GM20000 (cell line): ENCODE data around the gene PPP1R36.

Source experiments
- DNase-seq: peaks from one replicate; pipeline ENCODE4 v3.0.0; 2012; ENCODE audit warnings: low spot score
- TF ChIP-seq, protein P1 (sequence below): IDR thresholded peaks from 2 replicates; pipeline ENCODE4 v1.5.1; 2012; ENCODE audit warnings: mild to moderate bottlenecking, control low read depth; ENCODE audit errors: extremely low read depth, missing control alignments

PPP1R36 gene

DNA sequence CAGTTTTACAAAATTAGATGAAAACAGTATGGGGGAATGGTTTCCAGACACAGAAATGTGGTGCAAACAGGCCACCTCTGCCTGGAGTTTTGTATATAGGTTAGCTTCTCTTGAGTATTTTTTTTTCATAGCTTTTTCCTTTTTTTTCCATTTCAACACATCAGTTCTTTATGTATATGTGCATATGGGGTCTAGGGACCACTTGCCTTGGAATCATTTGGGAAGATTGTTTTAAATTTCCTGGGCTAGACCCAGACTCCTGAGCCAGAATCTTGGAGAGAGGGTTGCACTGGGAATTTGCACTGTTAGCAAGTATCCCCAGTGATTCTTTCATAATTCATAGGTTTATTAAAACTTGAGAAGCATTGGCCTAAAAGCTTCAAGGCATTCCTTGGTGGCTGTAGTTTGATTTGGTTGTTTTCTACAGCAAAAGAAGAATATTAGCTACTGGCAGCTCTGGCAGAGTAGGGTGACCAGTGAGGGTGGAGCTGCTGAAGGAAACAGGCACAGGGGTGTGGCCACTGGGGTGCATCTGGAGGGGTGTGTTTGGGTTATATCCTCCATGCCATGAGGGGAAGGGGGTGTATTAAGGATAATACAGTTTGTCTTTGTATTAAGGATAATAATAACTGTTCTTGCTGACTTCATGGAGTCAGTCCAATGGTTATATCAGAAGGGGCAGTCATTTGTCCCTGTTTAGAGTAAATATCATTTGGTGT is 22.8 kb downstream of the PPP1R36 start:
- TF ChIP-seq, protein P1, sequence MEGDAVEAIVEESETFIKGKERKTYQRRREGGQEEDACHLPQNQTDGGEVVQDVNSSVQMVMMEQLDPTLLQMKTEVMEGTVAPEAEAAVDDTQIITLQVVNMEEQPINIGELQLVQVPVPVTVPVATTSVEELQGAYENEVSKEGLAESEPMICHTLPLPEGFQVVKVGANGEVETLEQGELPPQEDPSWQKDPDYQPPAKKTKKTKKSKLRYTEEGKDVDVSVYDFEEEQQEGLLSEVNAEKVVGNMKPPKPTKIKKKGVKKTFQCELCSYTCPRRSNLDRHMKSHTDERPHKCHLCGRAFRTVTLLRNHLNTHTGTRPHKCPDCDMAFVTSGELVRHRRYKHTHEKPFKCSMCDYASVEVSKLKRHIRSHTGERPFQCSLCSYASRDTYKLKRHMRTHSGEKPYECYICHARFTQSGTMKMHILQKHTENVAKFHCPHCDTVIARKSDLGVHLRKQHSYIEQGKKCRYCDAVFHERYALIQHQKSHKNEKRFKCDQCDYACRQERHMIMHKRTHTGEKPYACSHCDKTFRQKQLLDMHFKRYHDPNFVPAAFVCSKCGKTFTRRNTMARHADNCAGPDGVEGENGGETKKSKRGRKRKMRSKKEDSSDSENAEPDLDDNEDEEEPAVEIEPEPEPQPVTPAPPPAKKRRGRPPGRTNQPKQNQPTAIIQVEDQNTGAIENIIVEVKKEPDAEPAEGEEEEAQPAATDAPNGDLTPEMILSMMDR, result no peak
- DNase-seq, result no peak

DNA sequence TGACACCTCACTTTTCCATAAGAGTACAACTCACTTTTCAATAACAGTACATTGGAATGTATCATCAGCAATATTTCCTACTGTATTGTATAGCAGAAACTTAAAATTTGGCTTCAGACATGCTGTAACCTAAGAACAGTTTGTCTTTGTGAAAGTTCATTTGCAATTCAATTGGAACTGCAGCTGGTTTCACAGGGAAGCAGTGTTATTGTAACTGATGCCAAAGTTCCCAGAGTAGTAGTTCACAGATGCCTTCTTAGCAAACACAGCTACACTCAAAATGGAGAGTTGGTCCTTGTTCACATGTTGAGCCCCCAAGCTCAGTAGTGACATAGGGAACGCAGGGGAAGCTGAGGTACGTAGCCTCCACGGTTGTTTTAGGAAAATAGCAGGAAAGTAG is 23.3 kb downstream of the PPP1R36 start:
- no peak for DNase-seq
- TF ChIP-seq, protein P1, result no peak

DNA sequence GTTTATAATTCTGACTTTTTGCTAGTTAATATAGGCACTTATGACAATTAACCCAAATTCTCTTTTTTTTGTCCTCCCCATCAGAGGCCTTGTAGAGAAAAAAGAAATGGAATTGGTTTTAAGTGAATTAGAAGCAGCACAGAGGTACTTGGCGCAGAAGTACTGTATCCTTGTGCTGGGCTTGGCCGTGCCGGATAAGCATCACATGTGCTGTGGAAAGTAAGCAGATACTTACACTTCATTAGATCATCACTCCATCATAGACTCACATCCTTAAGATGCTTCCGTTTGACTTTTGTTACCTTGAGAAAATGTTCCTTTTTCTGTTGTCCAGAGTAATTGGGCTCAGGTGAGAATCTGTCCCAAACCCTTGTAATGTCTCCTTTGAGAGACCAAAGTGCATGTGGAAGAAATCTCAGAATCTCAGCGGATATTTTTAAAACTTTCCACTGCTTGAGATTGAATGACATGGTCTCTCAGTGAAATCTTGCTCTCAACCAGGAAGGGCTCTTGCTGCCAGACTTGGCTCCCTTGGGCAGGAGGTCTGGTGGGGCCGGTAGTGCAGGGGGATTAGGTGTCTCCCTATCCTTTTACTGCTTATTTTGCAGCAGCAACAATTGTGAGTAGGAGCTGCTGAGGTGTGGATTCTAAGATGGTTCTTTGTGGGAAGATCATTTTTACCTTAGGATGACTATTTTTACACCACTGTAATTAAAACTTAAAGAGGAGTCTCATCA is 24.8 kb downstream of the PPP1R36 start:
- TF ChIP-seq, protein P1, result no peak
- DNase-seq, result no peak

DNA sequence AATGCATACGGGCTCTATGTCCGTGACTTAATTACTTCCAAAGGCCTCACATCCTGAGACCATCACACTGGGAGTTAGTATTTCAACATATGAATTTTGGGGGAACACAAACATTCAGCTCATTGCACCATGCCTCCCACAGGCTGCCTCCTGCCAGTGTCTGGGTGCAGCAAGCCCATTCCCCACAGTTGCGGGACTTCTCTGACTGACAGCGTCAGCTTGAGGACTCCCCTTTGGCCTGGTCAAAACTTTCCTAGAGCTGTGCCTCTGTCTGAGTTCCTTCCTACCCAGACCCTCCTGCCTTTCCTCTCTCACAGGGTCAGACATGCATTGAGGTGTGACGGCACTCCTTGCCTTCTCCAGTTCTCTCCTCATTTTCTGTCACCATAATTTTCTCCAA is 27.4 kb downstream of the PPP1R36 start:
- TF ChIP-seq, protein P1, result no peak
- no peak for DNase-seq

DNA sequence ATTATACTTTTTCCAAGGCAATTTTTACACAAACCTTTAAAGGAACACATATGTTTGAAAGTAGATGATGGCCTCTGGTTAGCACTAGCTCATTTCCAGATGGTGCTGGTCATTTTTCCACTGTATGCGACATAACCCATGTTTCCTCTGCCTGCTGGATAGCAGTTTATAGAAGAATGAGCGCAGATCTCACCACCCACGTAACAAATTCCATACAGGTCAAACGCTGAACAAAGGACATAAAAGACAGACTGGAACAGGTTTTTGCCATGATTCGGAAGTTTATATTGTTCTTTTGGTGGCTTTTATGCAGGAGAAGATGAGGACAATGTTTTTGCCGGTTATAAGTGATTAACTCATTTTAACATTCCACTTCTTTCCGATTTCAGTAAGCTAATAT is 30.7 kb downstream of the PPP1R36 start:
- DNase-seq, result no peak
- TF ChIP-seq, protein P1, result no peak

DNA sequence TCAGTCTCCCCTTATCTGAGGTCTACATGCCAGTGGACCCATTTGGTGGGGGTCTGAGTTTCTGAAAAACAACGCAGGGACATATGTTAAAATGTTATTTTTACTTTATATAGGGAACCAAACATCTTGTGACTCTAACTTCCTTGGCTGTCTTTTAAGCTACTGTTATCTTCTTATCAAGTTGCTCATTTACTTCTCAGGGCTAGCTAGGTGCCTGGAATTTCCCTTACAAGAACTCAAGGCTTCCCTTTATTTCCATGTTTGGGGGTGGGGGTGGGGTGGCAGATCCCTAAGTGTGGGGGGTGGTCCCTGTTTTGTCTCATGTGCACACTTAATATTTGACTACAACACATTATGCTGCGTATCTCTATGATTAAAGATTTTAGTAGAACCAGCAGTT is 31.6 kb downstream of the PPP1R36 start:
- TF ChIP-seq, protein P1, result no peak
- no peak for DNase-seq

DNA sequence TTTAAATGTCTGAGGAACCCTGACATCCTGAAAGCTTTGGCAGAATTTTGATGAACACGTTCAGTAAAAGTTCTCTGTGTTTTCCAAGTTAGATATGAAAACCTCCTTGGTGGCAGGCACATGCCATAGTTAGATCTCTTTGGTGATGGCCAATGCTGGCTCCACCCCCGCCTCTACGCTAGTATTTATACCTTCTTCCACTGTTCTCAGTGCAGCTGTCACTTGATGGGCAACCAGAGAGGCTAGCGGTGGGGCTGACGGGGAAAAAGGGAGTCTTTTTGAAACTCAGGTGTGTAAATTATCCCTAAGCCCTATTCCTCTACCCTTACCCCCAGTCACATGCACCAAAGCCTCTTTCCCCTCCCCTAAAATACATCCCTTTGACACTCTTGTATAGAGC is 32.1 kb downstream of the PPP1R36 start:
- no peak for DNase-seq
- TF ChIP-seq, protein P1, result no peak
